GM13976 (cell line): ENCODE measurements around the gene SDR9C7.
"Not testable (repeated sequence)": the region's sequence is repeated elsewhere in the genome, so short reads cannot be mapped to it uniquely, and the experiment has no call there.

ENCODE experiments used
- DNase-seq: peaks from one replicate; pipeline ENCODE4 v3.0.0; 2012; ENCODE audit warnings: low spot score
- in situ Hi-C: fragments of 300-500 bp; cut with MboI; formaldehyde crosslinking; loops from one replicate; pipeline ENCODE4 v1.12.0; 2022; ENCODE audit warnings: low sequenced_read_pairs, mixed read lengths, inconsistent platforms; ENCODE audit not compliant: unreplicated experiment
- TF ChIP-seq, protein P1 (sequence below): IDR thresholded peaks from 2 replicates; pipeline ENCODE4 v1.5.1; 2012; ENCODE audit warnings: borderline replicate concordance, mild to moderate bottlenecking; ENCODE audit not compliant: insufficient read depth; ENCODE audit errors: extremely low read depth, missing control alignments, control extremely low read depth

SDR9C7 gene

DNA sequence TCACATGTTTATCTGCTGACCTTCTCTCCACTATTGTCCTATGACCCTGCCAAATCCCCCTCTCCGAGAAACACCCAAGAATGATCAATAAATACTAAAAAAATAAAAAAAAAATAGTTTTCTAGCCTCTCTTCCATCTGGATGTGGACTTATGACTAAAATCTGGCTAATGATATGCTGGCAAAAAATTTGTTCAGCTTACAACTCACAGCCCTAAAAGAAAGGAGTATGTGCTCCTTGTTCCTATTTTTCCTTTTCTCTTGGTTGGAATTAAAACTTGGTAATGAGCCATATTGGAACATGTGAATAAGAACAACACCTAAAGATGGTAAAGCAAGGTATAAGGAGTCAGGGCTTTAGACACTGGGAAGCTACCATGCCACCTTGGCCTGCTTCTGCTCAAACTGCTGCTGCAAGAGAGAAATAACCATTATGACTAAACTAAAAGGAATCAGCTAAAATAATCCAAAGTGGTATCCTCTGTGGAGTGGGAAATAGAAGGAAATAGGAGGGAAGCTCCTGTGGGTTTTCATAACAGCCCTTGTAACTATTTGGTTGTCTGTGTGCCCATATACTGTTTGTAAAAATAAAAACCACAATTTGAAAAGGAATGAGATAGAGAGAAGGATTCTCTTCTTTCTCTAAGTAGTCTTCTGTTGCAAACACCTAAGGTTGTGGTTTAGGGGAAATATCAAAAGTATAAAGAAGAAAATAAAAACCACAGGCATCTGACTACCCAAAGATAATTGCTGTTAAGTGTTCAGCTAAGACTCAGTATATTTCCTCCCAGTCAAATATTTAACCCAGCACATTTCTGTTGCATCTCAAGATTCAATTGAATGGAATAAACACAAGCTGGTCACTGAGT, 53.8 kb downstream of the SDR9C7 start:
- TF ChIP-seq, protein P1, sequence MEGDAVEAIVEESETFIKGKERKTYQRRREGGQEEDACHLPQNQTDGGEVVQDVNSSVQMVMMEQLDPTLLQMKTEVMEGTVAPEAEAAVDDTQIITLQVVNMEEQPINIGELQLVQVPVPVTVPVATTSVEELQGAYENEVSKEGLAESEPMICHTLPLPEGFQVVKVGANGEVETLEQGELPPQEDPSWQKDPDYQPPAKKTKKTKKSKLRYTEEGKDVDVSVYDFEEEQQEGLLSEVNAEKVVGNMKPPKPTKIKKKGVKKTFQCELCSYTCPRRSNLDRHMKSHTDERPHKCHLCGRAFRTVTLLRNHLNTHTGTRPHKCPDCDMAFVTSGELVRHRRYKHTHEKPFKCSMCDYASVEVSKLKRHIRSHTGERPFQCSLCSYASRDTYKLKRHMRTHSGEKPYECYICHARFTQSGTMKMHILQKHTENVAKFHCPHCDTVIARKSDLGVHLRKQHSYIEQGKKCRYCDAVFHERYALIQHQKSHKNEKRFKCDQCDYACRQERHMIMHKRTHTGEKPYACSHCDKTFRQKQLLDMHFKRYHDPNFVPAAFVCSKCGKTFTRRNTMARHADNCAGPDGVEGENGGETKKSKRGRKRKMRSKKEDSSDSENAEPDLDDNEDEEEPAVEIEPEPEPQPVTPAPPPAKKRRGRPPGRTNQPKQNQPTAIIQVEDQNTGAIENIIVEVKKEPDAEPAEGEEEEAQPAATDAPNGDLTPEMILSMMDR: no peak
- in situ Hi-C loops: no loop called here
- DNase-seq: no peak

DNA sequence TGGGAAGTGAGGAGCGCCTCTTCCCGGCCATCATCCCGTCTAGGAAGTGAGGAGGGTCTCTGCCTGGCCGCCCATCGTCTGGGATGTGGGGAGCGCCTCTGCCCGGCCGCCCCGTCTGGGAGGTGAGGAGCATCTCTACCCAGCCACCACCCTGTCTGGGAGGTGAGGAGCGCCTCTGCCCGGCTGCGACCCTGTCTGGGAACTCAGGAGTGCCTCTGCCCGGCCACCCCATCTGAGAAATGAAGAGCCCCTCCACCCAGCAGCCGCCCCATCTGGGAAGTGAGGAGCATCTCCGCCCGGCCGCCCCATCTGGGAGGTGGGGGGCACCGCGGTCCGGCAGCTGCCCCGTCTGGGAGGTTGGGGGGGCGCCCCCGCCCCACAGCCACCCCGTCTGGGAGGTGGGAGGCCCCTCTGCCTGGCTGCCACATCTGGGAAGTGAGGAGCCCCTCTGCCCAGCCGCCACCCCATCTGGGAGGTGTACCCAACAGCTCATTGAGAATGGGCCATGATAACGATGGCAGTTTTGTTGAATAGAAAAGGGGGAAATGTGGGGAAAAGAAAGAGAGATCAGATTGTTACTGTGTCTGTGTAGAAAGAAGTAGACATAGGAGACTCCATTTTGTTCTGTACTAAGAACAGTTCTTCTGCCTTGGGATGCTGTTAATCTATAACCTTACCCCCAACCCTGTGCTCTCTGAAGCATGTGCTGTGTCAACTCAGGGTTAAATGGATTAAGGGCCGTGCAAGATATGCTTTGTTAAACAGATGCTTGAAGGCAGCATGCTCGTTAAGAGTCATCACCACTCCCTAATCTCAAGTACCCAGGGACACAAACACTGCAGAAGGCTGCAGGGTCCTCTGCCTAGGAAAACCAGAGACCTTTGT, 54.7 kb downstream of the SDR9C7 start:
- DNase-seq, in situ Hi-C loops: not testable (repeated sequence)

DNA sequence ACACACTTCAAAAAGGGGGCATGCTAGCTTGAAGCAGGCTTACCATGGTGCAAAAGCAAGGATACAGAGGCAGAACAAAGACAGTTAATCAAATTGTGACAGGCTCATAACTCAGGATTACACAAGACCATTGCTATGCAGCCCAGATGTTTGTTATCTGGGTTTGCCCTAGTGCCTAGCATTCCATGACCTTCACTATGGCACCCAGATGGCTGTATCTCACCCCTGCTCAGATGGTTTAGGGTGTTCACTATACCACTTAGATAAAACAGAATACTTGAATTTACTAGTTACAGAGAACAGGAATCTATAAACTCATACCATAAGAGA, 56.2 kb downstream of the SDR9C7 start:
- DNase-seq: no peak
- TF ChIP-seq, protein P1: no peak

DNA sequence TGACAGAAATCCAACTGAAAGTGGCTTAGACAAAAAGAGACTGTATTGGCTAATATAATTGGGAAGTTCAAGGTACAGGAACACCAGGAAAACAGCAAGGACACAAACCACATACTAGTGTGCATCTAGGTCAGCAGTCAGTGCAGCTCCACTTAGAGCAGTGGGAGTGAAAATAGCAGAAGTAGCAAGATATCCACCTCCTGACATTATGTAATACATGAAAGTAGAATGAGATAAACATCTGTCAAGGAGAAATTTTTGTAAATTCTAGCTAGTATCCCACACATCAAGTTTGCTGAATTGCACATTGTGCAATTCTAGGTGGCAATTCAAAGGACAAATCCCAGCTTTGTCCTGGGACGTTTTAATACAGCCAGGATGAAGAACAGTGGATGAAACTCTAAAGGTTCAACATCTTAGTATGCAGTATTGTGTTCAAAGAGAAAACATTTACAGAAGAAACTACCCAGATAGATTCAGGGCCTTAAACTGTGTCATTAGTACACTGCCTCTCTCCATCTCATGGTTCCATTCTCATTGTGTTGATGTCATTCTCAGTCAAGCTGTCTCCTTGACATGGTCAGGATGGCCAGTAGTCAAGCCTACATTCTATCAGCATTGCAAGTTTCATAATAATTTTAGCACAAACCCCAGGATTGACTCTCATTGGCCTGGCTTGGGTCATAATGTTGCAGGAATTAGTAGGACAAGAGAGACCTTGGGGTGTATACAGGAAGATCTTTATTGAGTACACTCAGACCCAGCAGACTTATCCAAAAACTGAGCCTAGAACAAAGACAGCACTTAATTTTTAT, 56.8 kb downstream of the SDR9C7 start:
- TF ChIP-seq, protein P1: no peak
- no peak for DNase-seq
- in situ Hi-C loops: no loop called here

More for the DNA sequence above, 56.2 kb downstream of the SDR9C7 start:
- in situ Hi-C loops: no loop called here

DNA sequence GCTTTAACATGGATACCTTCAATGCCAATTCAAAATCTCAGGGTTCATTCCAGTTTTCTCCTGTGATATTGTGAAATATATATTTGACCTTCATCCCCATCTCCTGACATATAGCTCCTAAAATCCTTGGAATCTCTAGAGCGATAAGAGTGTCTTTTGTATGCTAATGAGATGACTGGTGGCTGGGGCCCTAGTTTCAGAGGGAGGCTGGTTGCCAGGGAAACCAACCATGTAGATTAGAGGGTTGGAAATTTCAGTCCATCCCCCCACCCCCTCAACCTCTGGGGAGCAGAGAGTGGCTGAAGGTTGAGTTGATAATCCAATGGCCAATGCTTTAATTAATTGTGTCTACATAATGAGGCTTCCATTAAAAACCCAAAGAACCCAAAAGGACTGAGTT, 59.4 kb downstream of the SDR9C7 start:
- TF ChIP-seq, protein P1: no peak
- in situ Hi-C loops: no loop called here
- DNase-seq: no peak

DNA sequence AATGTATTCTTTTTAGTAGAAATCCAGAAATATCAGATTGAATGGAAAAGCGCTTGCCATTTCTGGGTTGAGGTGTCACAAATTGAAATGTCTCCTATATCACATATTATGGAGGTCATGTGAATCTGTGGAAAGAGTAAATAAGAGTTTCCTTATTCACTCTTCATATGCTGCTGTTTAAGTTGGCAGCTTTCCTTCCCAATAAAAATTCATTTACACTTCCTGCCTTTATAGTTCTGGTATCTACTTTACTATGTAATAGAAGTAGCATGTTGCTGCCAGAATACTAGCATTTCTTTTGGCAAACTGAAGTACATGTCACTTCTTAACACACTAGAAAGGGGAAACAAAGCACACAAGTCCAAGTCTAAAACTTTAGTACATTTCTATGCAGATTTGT, 60.8 kb downstream of the SDR9C7 start:
- in situ Hi-C loops: no loop called here
- TF ChIP-seq, protein P1: no peak
- no peak for DNase-seq
